Spleen (tissue), 11 donors: ENCODE data around the gene ZDBF2. TPM values are rescaled to one million over a fixed set of nuclear protein-coding genes. Genes with fewer than 3 reads are reported as not detected.

Source experiments
- DNase-seq: peaks from one replicate; pipeline ENCODE4 v3.0.0-alpha.2; 2020
- H3K27ac ChIP-seq, 8 donors: fragments of 200-600 bp; sonication (generic) in 7 of 8; 1 replicate in 4 of 8; 2 replicates in 4 of 8; pipeline versions ENCODE4 v1.5.0 to v1.8.0; 2016 to 2021; ENCODE audit warnings: inconsistent platforms in 4 of 8, mild to moderate bottlenecking in 4 of 8, moderate library complexity in 1 of 8
- H3K27me3 ChIP-seq, 7 donors: fragments of 200-600 bp; sonication (generic) in 6 of 7; replicated peaks in 1 of 7; 1 replicate in 4 of 7; 2 replicates in 3 of 7; pipeline versions ENCODE4 v1.5.0 to v1.8.0; 2016 to 2021; ENCODE audit warnings: inconsistent platforms in 3 of 7, mild to moderate bottlenecking in 1 of 7
- H3K36me3 ChIP-seq, 6 donors: fragments of 200-600 bp; sonication (generic) in 5 of 6; 1 replicate in 4 of 6; 2 replicates in 2 of 6; pipeline versions ENCODE4 v1.5.0 to v1.8.0; 2016 to 2021; ENCODE audit warnings: inconsistent platforms in 2 of 6
- H3K4me1 ChIP-seq, 6 donors: fragments of 200-600 bp; sonication (generic) in 5 of 6; 1 replicate in 3 of 6; 2 replicates in 3 of 6; pipeline versions ENCODE4 v1.5.0 to v1.8.0; 2016 to 2021; ENCODE audit warnings: inconsistent platforms in 3 of 6
- H3K4me3 ChIP-seq, 8 donors: fragments of 200-600 bp; sonication (generic) in 7 of 8; 1 replicate in 4 of 8; 2 replicates in 4 of 8; pipeline versions ENCODE4 v1.5.0 to v1.8.0; 2016 to 2021; ENCODE audit warnings: inconsistent platforms in 4 of 8, mild to moderate bottlenecking in 4 of 8, moderate library complexity in 2 of 8
- H3K9me3 ChIP-seq, 8 donors: fragments of 200-600 bp; sonication (generic) in 7 of 8; 1 replicate in 4 of 8; 2 replicates in 4 of 8; pipeline versions ENCODE4 v1.5.0 to v1.8.0; 2016 to 2021; ENCODE audit warnings: inconsistent platforms in 4 of 8
- CTCF ChIP-seq, 11 experiments: fragments of 200-600 bp in 7 of 11; fragments of 450-650 bp in 4 of 11; sonication (generic) in 4 of 11; IDR thresholded peaks in 8 of 11; conservative IDR thresholded peaks in 3 of 11; 1 replicate in 7 of 11; 2 replicates in 4 of 11; pipeline versions ENCODE4 v1.4.0 to v1.8.0; 2016 to 2021; ENCODE audit warnings: antibody characterized with exemption in 11 of 11, inconsistent platforms in 4 of 11, mild to moderate bottlenecking in 1 of 11
- POLR2A ChIP-seq, 3 donors: fragments of 450-650 bp; IDR thresholded peaks; one replicate each; pipeline ENCODE4 v1.5.1; 2017; ENCODE audit warnings: antibody characterized with exemption in 3 of 3, mild to moderate bottlenecking in 1 of 3
- POLR2AphosphoS5 ChIP-seq, 3 donors: sonication (generic); formaldehyde crosslinking; IDR thresholded peaks; one replicate each; pipeline ENCODE4 v1.5.1; 2017; ENCODE audit warnings: antibody characterized with exemption in 3 of 3
- WGBS, 5 donors: extraction: QIAGEN DNeasy Blood & Tissue Kit in 3 of 5; methylation state at CpG; one replicate each; pipeline versions ENCODE4 v1.1.5 to v1.1.7; 2013 to 2018; 5-methylcytosine and 5-hydroxymethylcytosine counted together
- intact Hi-C: fragments of 100-400 bp; cut with DNase I; formaldehyde crosslinking; loops from one replicate; pipeline ENCODE4 v1.15.0; 2023; ENCODE audit warnings: low total_unique reads
- polyA plus RNA-seq, 3 donors: library from polyadenylated mRNA; stranded (reverse); fragments of 200-250 nt; gene quantifications; one replicate each; pipeline ENCODE4 v1.2.1, GENCODE V29; 2013
- total RNA-seq, 7 donors: library from RNA; depleted of rRNA in 3 of 7; stranded (reverse); fragments of >200 nt in 3 of 7; fragmentation: NEBNext Ultra II Directional in 4 of 7; extraction: Animal tissue kit (Norgen Biotek cat#: 25700) in 4 of 7; gene quantifications; one replicate each; pipeline versions ENCODE4 v1.1.0 to v1.2.1, GENCODE V29; 2016 to 2021
- donor health status: healthy with polysubstance abuse.
- donor health status: DM: no; HTN: no; CAD: no; lungs with moderate emphysema.
- donor health status: DM: no; HTN: no; CAD: no.
- donor health status: Bipolar disorder and iron deficiency.
- donor health status: healthy.
- donor health status: DM: no; HTN: no; CAD: no.
- donor health status: DM: yes; HTN: yes; CAD: no.

ZDBF2 gene
- total and polyA plus RNA-seq, 10 donors = 1.2 to 14.7 (median 10.9) TPM

GRCh38 chr2:206277503-206277902, 3.0 kb downstream of the ZDBF2 start:
- no peaks in the 10 kb centered on the region for H3K9me3 ChIP-seq
- peaks cover 0 to 73% (median 35%) of the 10 kb centered on the region in 7 donors for H3K27me3 ChIP-seq
- peaks cover 0 to 11% (median 0%) of the 10 kb centered on the region in 6 donors for H3K36me3 ChIP-seq
- no peak overlapping the region for H3K27ac ChIP-seq
- intact Hi-C loops = no loop called here
- no peak overlapping the region for H3K4me3 ChIP-seq
- TF ChIP-seq POLR2AphosphoS5 (IDR thresholded peaks at IDR 0.05) (no peak), POLR2A (IDR thresholded peaks at IDR 0.05) (no peak), CTCF (IDR thresholded peaks at IDR 0.05 in 8 of 11, conservative IDR thresholded peaks at IDR 0.05 in 3 of 11) (no peak)
- DNase-seq = no peak
- peaks cover 0 to 31% (median 15%) of the 10 kb centered on the region in 6 donors for H3K4me1 ChIP-seq
- 34 to 50% (median 48%) methylated on average over 3 of the region's 3 CpGs for WGBS, 5 donors

DNA sequence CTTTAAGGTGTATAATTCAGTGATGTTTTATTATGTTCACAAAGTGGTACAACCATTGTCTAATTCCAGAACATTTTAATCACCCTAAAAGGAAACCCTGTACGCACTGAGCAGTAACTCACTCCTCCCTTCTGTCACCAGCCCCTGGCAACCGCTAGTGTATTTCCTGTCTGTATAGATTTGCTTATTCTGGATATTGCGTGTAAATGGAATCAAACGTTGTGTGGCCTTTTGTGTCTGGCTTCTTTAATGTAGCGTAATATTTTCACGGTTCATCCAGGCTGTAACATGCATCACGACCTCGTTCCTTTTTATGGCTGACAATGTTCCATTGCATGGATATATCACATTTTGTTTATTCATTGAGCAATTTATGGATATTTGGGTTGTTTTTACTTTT, 8.3 kb downstream of the ZDBF2 start:
- 80 to 89% (median 85%) methylated on average over 8 of the region's 8 CpGs for WGBS, 5 donors
- H3K36me3 ChIP-seq = peaks cover 0 to 32% (median 2%) of the 10 kb centered on the region in 6 donors
- intact Hi-C loops = no loop called here

GRCh38 chr2:206287197-206287596, 12.7 kb downstream of the ZDBF2 start:
- no peak for TF ChIP-seq POLR2AphosphoS5 (IDR thresholded peaks at IDR 0.05)
- TF ChIP-seq POLR2A (IDR thresholded peaks at IDR 0.05) = no peak
- TF ChIP-seq CTCF (IDR thresholded peaks at IDR 0.05 in 8 of 11, conservative IDR thresholded peaks at IDR 0.05 in 3 of 11) = no peak
- Histone ChIP-seq H3K27ac (no peak overlapping the region), H3K36me3 (peaks cover 0 to 59% (median 2%) of the 10 kb centered on the region in 6 donors), H3K27me3 (no peaks in the 10 kb centered on the region), H3K9me3 (peaks cover 0 to 38% (median 23%) of the 10 kb centered on the region in 8 donors), H3K4me1 (no peaks in the 10 kb centered on the region), H3K4me3 (no peak overlapping the region)
- WGBS, 5 donors = 91 to 96% (median 94%) methylated on average over 2 of the region's 2 CpGs
- DNase-seq = no peak
- intact Hi-C loops = no loop called here

More for the DNA sequence above, 8.3 kb downstream of the ZDBF2 start:
- Histone ChIP-seq H3K4me3 (no peak overlapping the region), H3K4me1 (no peaks in the 10 kb centered on the region), H3K27ac (no peak overlapping the region), H3K9me3 (peaks cover 0 to 14% (median 13%) of the 10 kb centered on the region in 8 donors), H3K27me3 (peaks cover 0 to 21% (median 1%) of the 10 kb centered on the region in 7 donors)
- no peak for TF ChIP-seq POLR2AphosphoS5 (IDR thresholded peaks at IDR 0.05)
- no peak for TF ChIP-seq POLR2A (IDR thresholded peaks at IDR 0.05)
- TF ChIP-seq CTCF (IDR thresholded peaks at IDR 0.05 in 8 of 11, conservative IDR thresholded peaks at IDR 0.05 in 3 of 11) = no peak
- no peak for DNase-seq

DNA sequence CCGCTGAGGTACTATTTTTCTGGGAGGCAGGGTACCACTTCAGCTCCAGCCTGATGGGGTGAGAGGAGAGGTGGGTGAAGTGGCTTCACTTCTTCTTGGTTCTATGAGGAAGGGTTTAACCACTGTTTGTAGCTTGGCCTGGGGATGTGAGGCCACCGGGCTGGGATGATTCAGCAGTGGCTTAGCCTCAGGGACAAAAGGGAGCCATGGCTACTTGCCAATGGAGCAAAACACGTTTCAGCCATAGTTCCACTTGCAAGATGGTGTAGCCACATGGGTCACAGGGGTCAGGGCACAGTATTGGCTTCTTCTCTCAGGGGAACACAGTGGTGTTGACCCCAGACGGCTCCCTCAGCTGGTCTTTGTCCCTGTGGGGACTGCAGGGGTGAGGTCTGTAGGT, 14.9 kb downstream of the ZDBF2 start:
- TF ChIP-seq POLR2A (IDR thresholded peaks at IDR 0.05) (no peak), POLR2AphosphoS5 (IDR thresholded peaks at IDR 0.05) (no peak), CTCF (IDR thresholded peaks at IDR 0.05 in 8 of 11, conservative IDR thresholded peaks at IDR 0.05 in 3 of 11) (no peak)
- Histone ChIP-seq H3K27me3 (no peaks in the 10 kb centered on the region), H3K4me3 (no peak overlapping the region), H3K27ac (no peak overlapping the region), H3K9me3 (peaks cover 0 to 40% (median 23%) of the 10 kb centered on the region in 8 donors), H3K36me3 (peaks cover 0 to 56% (median 0%) of the 10 kb centered on the region in 6 donors), H3K4me1 (no peaks in the 10 kb centered on the region)
- DNase-seq = no peak
- 83 to 97% (median 85%) methylated on average over 3 to 4 of the region's 4 CpGs for WGBS, 5 donors
- intact Hi-C loops = no loop called here
